Mesenteric fat pad (tissue), 1 donor: ENCODE data around the gene KCNJ1. TPM values are rescaled to one million over a fixed set of nuclear protein-coding genes. Genes with fewer than 3 reads are reported as not detected.

Experiments used
- DNase-seq: peaks from one replicate; pipeline ENCODE4 v3.0.0-alpha.2; 2020; ENCODE audit warnings: low spot score
- total RNA-seq: library from RNA; stranded (reverse); fragmentation: NEBNext Ultra II Directional; extraction: Animal tissue kit (Norgen Biotek cat#: 25700); gene quantifications from one replicate; pipeline ENCODE4 v1.2.1, GENCODE V29; 2021
- donor health status: DM: yes; HTN: yes; CAD: no.

KCNJ1 gene
- total RNA-seq, 1 donor from 2014 or later: not detected

DNA sequence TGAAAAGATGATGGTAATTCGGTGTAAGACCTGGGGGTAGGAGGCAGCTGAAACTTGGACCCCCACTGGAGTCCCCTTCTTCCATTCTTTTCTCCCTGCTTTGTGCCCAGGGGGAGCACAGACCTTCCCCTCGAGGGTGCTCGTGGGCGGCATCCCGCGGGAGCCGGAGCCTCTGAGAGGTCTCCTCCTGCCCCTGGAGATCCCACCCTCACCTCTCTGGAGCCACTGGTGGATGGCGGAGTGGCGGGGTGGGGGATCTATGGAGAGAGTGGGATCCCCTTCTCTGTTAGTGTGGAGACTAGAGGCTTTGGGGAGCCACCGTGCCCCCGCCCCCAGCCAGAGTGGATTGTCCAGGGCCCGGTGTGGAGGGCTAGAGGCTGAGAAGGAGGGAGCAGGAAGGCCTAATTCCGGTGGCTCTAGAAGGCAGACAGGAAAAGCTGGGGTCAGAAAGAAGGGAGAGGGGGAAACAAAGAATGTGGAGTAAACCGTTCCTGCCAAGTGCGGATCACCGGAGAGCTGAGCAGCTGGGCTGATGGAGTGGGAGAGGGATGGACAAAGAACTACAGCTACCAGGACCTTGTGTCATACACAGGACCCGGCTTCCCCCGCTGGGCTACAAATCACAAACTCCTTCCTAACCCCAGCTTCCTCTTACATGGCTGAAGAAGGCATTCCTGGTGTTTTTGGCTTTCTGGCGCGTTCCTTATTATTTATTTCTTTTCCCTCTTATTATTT lies 41.9 kb downstream of the KCNJ1 start:
- no peak for DNase-seq

DNA sequence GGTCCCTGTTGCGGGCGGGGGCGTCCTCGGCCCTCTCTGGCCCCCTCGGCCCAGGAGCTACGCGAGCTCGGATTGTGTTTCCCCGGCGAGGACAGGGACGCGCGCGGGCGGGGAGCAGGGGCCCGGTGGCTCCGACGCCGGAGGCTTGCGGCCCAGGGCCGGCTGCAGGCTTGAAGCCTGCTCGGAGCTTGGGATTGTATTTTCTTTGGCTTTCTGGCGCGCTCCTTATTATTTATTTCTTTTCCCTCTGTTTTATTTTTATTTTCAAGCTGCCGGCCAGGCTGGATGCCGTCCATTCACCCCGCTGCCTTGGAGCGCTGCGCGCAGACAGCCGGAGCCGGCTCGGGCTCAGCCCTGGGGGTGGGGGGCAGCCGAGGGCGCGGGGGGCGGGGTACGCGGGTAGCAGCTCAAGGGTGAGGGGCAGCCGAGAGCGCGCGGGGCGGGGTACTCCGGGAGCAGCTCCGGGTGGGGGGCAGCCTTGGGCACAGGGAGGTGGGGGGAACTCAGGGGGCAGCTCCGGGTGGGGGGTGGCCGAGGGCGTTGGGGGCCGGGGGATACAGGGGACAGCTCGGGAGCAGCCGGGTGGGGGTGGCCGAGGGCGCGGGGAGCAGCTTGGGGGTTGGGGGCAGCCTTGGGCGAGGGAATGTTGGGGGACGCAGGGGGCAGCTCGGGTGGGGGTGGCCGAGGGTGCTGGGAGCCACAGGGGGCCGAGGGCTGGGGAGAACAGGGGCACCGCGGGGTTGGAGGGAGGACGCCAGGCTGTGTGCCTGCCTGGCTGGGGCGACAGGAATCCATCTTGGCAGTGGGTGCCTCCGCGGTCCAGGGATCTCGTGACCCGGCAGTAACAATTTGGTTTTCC lies 42.7 kb downstream of the KCNJ1 start:
- no peak for DNase-seq

DNA sequence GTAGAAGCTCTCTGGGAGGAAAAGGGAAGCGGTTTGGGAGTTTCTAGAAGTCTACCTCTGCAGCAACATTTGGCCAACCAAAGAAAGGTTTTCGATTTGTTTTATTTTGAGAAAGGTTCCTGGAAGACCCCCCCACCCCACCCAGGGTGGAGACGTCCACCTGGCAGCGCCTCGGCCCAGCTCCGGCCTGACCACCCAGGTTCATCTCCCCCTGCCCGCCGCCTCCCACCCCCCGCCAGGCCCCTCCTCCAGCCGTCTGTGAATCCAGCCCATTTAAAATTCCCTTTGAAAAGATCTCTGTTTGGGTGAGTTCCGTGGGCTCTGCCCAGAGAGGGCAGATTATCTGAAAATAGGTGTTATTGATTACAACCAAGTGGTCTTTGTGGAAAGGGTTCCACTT lies 43.3 kb downstream of the KCNJ1 start:
- no peak for DNase-seq

DNA sequence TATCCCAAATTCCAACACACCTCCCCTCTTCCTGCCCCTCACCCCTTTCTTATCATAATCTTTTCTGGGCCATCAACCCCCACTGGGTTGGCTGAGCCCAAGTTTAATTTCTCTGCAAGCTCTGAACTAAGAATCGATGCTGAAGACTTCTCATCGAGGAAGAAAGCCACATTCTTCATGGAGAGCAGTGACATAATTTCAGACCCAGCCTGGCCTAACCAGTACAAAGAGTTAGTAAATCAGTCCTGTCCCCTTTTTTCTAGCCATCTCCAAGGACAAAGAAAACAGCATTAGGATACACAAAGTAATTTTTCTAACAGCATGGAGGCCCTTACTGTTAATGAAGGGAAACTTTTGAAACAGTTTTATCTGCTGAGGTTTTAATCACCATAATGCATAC lies 45.0 kb downstream of the KCNJ1 start:
- no peak for DNase-seq

DNA sequence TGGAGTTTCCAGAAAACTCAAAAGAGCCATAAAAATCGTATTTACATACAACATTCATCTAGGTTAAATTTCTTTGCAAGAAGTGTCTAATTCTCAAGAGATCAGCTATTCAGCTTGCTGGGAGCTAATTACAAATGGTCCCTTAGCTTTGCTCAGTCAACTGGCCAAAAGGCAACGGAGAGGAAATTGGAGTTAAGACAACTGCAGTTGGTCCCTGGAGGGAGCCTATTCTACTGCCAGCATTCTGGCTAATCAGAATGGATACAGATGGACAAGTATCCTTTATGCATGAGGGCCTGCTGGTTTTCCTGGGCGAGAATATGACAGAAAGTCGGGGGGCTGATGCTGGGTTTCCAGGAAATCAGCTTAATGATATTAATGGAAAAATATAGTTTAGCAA lies 45.5 kb downstream of the KCNJ1 start:
- no peak for DNase-seq

DNA sequence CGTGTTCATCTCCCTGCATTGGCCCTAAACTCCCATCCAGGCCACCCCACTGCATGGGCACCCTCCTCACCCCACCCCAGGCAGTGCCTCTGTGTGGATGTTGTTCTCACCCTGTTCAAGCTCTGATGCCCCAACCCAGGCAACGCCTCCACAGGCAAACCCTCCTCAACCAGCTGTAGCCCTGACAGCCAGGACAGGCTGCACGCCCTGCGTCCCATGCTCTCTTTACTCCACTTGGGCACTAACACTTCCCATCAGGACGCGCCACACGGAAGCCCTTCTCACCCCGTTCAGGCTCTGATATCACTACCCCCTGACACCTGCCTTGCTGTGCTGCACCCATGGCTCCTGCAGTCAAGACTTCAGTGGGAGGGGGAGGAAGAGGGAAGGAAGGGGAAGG lies 47.9 kb downstream of the KCNJ1 start:
- no peak for DNase-seq

DNA sequence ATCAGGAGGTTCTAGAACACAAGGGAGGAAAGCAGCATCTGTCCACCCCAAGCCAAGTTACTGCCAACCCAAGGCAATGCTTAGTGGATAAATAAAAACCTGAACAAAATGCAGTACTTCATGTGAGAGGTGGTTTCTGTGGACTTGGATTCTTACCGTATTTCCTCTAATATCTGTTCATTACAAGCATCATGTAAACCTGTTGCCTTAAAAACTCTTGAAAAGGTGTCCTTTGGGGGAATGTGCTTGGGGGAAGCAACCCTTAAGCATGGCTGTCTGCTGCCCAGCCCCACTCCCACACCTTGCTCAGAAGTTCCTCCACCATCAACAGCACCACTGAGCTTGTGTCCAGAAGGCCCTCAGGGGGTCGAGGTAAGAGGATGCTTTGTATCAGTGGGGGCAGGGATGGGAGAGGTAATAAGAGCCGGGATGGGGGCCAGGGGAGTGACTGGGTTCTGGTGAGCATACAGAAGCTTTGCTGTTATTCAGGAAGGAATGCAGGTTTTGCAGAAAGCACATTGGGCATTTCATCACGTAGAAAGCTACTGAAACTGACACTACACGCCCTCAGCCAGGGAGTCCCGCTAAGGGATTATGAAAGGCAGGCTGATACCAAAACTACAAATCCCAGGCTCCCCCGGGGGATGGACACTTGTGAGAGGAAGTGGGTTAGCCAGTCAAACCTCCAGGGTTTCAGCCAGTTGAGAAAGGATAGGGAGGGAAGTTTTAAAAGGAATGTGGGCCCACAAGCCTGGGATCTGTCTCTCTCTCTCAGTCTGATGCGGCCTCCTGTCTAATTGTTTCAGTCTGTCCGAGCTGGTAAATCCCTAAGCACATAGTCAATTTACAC lies 52.0 kb downstream of the KCNJ1 start:
- DNase-seq: no peak

DNA sequence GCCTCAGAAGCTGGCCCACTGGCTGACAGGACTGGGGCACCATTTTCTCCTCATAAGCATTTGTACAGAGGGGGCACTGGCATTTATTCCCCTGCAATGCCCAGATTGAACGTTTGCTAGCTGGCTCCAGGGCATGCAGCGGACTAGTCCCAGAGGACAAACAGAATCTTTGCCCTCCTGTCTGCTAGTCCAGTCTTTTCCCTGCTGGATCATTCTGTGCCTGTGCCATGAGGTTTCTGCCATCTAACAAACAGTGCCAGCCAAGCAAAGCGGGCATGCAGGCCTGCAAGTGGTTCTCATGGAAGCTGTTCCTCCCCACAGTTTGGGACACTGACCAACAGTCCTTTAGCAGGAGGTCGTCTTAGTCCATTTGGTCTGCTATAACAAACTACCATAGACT lies 53.4 kb downstream of the KCNJ1 start:
- DNase-seq: no peak

DNA sequence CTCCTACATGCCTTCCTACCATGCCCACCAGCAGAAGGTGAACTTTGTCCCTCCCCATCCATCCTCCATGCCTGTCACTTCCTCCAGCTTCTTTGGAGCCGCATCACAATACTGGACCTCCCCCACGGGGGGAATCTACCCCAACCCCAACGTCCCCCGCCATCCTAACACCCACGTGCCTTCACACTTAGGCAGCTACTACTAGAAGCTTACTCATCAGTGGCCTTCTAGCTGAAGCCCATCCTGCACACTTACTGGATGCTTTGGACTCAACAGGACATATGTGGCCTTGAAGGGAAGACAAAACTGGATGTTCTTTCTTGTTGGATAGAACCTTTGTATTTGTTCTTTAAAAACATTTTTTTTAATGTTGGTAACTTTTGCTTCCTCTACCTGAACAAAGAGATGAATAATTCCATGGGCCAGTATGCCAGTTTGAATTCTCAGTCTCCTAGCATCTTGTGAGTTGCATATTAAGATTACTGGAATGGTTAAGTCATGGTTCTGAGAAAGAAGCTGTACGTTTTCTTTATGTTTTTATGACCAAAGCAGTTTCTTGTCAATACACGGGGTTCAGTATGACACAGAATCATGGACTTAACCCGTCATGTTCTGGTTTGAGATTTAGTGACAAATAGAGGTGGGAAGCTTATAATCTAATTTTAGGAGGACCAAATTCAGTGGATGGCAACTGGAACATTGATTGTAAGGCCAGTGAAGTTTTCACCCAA lies 56.1 kb downstream of the KCNJ1 start:
- no peak for DNase-seq

DNA sequence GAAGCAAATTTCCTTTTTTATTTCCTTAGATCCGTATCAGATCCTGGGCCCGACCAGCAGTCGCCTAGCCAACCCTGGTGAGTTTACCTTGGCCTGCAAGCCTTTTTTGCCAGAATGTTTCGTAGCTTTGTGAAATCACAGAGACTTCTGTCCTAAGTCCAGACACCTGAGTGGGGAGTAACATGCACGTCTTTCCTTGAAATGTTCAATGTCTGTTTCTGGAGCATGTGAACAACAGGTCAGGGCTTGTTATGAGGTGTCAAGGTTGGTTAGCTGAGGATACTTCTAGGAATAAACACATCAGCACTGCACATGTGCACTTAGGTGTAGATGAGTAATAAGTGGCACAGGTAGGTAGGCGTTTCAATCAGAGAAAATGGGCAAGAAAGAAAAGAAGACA lies 58.0 kb downstream of the KCNJ1 start:
- DNase-seq: no peak

DNA sequence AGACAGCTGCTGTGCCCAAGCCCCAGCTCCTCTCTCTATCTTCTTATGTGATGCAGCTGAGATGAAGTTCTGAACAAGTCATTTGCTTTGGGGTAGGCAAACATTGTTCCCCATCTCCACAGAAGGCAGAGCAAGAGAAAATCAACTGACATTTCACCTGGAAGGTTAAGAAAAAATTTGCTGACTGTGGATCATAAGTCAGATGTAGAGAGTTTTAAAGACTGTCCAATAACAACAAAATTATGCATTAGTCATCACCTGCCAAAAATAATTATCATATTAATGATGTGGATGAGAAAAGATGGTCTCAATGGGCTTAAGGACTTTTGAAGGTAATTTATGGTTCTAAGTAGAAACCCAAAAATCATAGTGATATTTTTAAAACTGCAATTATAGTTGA lies 59.2 kb downstream of the KCNJ1 start:
- no peak for DNase-seq

DNA sequence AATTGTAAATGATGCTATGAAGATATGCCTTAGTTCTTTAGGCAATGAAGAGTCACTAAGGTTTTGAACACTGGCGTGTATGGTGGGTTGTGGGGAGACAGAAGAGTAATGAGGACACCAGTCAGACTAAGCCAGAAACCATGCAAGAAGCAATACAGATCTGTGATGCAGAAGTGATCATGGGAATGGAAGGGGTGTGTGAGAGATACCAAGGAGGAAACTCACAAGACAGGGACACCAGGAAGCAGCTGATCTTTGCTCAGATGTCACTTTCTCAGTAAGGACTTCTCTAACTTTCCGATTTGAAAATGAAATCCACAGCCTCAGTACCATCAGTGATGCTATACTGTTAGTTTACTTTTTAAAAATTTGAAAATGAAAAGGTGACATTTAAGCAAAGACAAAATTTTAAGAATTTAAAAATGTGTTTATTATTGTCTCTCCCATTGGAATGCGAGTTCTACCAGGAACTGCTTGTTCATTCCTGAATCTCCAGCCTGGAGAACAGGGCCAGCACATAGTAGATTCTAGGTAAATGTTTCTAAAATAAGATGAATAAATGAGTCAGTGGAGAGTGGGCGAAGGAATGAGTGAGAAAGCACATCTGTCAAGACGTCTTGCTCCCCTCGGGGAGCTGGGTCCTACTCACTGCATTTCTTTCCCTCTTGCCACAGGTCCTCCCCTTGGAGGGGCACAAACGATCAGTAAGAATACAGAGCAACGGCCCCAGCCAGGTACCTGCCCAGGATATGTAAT lies 60.4 kb downstream of the KCNJ1 start:
- DNase-seq: no peak

DNA sequence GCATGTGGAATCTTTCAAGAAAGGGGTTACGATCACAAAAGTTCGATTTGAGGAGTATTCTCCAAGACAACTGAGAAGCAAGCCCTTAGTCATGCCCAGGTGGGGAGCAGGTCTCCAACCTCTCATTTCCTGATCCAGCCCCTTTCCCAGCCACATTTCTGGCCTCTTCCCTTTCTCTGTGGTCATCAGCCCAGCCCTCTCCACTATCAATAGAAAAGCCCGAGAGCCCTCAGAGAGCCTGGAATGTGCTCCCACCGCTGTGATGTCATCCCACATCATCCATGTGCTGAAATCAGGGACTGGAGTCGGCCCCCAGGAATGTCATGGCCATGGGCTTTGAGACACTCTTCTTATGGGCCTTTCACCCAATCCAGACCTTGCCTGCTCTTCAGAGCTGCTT lies 62.6 kb downstream of the KCNJ1 start:
- no peak for DNase-seq

DNA sequence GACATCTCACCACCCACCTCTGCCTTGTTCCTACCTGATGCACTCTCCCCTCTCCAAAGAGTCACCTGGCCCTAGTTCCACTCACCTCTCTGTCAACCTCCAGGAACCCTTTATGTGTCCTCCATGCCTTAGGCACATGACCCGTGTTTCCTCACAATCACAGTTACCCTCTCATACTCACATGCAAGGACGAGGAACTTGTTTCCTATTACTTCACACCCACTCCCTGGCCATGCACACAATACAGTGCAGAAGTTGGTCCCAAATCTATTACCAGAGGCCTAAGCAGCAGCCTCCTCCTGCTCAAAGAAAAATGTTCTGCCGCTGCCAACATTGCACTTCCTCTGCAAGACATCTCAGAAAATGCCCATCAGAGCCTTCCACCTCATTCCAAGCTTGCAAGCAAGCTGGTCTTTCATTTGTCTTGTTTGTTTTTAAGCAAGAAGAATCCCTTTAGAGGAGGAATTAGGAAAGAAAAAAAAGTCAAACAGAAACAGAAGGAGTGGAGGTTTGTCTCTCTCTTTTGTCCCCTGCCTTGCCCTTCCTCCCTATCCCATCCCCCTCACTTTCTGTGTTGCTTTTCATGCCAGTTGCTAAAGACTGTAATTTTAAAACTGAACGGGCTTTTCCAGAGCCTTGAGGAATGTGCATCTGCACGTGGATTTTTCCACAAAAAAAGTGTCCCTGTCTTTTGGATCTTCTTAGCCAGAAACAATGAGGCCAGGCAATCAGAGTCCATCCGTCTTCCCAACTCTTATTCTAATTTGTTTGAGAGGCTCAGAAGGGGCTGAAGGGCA lies 63.4 kb downstream of the KCNJ1 start:
- no peak for DNase-seq

DNA sequence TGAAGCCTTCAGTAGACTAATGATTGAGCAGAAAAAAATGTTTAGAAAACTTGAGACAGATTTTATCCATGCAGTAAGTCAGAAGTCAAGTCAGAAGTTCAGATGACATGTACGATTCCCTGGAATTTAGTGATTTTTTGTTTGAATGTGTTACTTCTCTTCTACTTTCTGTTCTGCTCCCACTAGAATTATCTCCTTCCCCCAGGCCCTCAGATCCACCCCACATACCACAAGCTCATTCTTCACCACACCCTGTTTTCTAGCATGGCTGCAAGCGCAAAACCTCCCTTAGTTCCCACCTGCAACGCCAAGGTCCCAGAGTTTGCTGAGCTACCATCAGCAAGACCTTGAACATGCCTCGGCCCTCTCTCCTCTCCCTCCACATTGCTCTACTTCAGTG lies 64.1 kb downstream of the KCNJ1 start:
- no peak for DNase-seq

DNA sequence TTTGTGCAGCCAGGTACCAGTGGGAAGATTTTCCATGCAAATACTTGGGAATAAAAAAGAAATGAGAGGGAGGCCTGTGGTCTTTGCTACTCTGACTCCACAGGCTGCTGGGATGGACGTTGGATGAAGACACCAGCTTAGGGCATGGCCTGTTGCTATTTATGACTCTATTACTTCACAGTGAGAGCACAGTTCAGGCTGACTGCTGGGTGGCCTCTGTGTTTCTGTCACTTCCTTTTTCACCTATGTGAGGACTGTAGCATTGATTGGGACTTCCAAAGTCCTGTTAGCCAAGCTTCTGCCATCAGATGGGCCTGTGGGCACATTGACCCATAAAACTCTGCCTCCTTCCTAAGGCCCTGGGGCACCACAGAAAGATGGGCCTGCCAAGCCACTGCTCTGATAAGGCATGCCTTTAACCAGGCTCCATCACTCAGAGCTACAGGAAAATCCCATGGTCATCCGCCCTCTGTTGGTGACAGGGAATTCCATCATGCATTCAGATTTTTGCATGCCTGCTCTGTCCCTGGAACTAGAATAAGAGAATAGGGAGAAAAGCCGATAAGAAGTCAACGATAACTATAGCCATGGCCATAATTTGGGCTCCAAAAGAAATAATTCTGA lies 64.6 kb downstream of the KCNJ1 start:
- DNase-seq: no peak

DNA sequence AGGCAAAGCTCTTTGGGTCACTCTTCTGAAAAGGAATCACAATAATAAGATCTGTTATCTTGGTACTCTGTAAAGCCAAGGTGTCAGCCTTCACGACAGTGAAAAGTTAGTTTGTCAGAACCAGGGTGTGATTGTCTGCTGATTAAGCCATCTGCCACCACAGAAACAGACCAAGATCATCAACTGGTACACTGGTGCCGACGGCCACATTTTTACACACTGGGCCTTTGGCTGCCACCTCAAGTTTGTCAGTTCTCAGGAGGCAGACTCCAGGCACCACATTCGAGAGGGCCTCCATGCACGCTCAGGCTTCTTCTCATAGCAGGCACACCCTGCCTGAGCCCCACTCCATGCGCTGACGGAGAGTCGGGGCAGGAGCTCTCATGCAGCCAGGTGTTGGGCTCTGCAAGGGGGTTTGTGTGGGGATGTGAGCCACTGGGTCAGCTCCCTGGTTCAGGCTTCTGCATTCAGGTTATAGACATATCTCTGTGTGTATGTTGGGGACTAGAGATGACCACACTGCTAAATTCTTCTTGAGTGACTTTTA lies 66.2 kb downstream of the KCNJ1 start:
- no peak for DNase-seq

DNA sequence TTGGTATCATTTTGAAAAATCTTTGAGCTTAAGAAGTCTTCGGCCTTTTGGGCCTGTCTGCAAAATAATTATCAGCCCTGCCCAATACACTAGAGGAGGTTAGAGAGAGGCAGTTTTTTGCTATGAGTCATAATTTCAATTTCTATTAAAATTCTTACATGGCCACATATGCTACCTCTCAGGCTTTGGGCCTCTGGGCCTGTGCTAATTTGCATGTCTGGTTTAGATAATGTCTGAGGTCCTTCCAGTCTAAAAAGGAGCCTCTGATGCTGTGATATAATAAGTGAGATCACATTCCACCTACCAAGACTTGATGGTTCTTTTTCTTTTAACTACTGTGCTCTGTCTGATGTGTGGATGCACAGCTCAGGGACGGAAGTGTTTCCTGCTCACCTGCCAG lies 70.8 kb downstream of the KCNJ1 start:
- no peak for DNase-seq

DNA sequence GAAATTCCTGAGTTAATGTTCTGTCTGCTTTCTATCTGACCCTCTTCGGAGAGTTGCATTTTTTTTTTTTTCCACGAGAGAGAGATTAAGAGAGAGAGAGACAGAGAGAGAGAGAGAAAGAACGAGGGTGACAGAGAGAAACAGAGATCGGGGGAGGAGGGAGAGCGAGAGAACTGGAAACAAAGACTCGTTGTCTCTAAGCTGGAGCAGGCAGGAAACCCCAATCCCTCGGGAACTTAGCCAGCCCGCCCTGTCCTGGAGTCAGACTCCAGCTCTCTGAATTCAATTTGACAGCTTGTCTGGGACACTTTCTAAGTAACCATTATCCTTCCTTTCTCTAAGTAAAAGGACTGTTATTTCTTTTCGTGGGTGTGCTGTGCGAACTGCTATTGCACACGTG lies 76.9 kb downstream of the KCNJ1 start:
- no peak for DNase-seq
